ENCODE data around the gene RNF187.

Gene RNF187

DNA sequence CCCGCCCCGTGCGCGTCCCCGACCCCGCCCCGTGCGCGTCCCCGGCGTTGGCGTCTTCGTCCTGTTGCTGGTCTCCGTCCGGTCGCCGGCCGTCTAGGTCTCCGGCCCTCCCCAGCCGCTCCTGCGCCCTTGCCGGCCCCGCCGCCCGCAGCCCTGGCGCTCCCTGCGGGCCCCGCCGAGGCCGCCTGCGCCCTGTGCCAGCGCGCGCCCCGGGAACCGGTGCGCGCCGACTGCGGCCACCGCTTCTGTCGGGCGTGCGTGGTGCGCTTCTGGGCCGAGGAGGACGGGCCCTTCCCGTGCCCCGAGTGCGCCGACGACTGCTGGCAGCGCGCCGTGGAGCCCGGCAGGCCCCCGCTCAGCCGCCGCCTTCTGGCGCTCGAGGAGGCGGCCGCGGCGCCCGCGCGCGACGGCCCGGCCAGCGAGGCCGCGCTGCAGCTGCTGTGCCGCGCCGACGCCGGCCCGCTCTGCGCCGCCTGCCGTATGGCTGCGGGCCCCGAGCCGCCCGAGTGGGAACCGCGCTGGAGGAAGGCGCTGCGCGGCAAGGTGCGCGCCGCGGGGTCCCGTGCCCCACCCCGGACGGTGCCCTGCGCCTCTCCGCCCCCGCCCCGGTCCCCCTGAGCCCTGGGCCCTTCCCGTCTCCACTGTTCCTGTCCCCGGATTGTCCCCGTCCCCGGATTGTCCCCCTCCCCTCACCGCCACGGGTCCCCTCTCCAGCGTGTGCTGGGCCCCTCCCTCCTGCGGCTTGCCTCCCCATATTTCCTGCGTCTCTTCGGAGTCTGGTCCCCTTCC is at the start of gene RNF187:
TSS of gene RNF187 (plus strand) at position 47 of the 789 bp plus-strand sequence.
- peak; percentile 79 to 86 for DNase-seq
- TF ChIP-seq GATA1 (IDR thresholded peaks at IDR 0.05; ENCODE audit: low read depth, low read length) (no peak), POLR2A (IDR thresholded peaks at IDR 0.05; ENCODE audit: low read length) (peak; percentile 51)

DNA sequence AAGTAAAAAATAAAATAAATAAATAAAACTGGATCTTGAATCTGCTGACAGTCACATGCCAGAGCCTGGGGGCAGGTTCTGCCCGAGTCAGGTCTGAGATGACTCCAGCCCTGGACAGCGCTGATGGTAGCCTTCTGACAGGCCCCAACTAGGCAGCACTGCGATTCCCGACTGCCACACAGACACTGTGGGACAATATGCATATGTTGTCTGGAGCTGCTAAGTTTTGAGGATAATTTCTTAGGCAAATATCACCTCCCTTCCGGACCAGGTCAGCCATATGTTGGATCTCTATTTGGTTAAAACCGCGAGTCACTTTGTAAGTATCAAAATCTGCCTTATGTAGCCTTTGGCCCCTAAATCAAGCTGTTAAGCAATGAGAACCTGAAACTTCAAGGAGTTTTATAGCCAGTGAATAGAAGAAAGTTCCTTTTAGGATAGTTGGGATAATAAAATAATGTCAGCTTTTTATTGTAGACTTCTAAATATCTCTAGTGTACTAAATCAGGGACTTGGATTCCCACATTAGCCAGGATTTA is 49.7 kb upstream of the RNF187 start:
- DNase-seq: no peak
- TF ChIP-seq GATA1 (IDR thresholded peaks at IDR 0.05; ENCODE audit: low read depth, low read length) (no peak), POLR2A (IDR thresholded peaks at IDR 0.05; ENCODE audit: low read length) (no peak)

DNA sequence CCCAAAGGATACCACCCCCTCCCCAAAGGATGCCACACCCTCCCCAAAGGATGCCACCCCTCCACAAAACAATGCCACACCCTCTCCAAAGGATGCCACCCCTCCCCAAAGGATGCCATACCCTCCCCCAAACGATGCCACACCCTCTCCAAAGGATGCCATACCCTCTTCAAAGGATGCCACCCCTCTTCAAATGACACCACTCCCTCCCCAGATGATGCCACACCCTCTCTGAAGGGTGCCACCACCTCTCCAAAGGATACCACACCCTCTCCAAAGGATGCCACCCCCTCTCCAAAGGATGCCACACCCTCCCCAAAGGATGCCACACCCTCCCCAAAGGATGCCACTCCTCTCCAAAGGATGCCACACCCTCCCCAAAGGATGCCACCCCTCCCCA is 48.9 kb upstream of the RNF187 start:
- TF ChIP-seq GATA1 (IDR thresholded peaks at IDR 0.05; ENCODE audit: low read depth, low read length) (no peak), POLR2A (IDR thresholded peaks at IDR 0.05; ENCODE audit: low read length) (no peak)
- DNase-seq: no peak

DNA sequence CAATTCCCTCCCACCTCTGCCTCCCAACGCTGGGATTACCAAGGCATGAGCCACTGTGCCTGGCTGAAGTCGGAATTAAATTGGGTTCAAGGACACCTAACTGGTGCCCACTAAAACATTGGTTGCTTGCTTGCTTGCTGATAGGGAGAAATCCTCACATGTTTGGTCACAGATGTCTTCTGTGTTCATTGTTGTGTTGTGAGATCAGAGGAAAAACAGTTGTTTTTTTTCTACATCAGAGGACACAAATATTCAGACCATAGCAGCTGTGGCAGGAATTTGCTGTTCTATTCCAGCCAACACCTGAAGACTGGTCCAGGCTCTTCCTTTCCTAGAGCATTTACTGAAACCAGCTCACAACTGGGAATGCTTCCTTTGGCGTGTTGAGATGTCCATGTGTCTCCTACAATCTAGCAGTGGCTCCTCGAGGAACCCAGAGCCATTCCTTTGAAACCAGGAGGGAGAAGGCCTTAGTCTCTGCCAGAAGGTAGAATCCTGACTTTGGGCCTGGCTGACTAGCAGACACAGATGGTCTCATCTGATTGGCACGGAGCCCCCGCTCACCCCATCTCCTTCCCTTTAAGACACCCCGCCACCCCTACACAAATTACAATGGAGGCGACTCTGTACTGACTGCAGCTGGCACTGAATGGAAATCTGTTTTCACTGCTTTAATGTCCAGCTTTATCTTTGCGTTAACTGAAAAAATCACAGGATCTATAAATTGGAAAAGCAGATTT is 46.3 kb upstream of the RNF187 start:
- TF ChIP-seq GATA1 (IDR thresholded peaks at IDR 0.05; ENCODE audit: low read depth, low read length) (no peak), POLR2A (IDR thresholded peaks at IDR 0.05; ENCODE audit: low read length) (no peak)
- no peak for DNase-seq

DNA sequence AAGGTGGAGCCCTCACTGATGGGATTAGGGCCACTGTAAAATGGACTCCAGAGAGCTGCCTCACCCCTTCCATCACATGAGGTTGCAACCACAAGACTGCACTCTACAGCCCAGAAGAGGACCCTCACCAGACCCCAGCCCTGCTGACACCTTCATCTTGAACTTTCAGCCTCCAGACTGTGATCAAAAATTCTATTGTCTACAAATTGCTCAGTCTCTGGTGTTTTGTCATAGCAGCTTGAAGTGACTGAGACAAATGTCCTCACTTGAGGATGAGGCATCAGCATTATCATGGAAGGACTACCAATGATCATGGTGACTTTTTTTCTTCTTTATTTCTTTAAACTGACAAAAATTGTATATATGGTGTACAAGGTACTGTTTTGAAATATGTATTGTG is 43.8 kb upstream of the RNF187 start:
- TF ChIP-seq POLR2A (IDR thresholded peaks at IDR 0.05; ENCODE audit: low read length) (no peak), GATA1 (IDR thresholded peaks at IDR 0.05; ENCODE audit: low read depth, low read length) (no peak)
- DNase-seq: no peak

DNA sequence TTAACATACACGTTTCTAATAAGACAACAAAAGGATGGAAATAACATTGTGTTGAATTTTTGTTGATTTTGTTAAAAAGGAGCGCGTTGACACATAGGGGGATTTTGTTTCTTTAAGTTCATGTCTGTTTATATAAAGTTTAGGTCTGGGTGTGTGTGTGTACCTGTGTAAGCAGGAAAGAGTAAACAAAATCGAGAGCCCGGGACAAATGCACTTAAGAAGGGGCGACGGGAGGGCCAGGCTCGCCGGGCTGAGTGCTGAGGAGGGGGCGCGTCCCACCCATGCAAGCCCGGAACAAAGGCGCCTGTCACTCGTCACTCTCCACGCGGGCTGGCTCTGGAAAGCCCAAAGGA is 41.7 kb upstream of the RNF187 start:
- TF ChIP-seq GATA1 (IDR thresholded peaks at IDR 0.05; ENCODE audit: low read depth, low read length): no peak
- no peak for TF ChIP-seq POLR2A (IDR thresholded peaks at IDR 0.05; ENCODE audit: low read length)
- no peak for DNase-seq

DNA sequence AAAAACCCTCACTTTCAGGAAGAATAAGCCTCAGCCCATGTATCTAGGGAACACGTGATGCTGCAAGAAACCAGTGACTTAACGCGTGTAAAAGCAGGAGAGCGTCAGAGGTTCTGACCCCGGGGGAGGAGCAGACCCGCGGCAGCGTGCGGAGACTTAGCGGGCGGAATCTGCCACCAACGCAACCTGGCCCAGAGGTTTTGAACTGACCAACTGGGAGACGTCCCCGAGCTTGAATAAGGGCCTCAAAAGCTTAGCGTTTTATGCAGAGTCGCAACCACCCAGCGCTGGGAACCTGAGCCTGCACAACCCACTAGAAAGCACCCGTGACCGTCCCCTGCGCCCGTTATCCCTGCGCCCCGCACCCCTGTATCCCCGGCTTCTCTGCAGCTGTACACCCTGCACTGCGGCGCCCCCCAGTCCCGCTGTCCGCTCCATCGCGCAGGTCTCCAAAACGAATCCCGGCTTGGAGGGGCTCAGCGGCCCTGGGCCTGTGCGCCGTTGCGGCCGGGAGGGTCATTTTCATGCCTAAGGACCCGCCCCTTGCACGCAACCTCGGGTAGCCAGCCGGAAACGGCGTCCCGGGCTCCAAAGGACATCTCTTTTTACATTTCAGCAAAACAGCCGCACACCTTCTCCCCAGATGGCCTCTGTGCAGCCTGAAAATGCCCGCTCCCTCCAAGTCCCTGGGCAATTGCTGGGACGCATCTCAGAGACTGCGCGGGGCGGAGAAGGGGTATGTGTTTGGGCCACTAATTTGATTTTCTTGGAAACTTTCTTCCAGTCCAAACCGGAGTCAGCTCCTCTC is 41.1 kb upstream of the RNF187 start:
- peak; percentile 36 to 44 for DNase-seq
- no peak for TF ChIP-seq GATA1 (IDR thresholded peaks at IDR 0.05; ENCODE audit: low read depth, low read length)
- no peak for TF ChIP-seq POLR2A (IDR thresholded peaks at IDR 0.05; ENCODE audit: low read length)

DNA sequence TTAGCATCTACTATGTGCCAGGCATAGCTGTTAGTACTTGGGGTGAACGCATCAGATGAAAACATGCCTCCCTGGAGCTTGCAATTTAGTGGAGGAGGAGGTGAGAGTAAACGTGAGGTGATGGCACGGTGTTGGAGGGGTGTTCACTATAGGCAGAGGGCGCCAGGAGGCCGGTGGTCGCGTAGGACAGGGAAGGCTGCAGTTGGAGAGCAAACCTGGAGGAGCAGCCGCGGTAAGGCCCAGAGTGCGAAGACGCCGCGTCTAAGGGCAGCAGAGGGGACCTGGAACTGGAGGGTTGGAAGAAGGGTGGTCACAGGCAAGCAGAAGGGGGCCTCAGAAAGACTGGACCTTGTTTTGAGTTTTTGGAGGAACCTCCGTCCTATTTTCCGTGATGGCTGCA is 40.3 kb upstream of the RNF187 start:
- DNase-seq: no peak

DNA sequence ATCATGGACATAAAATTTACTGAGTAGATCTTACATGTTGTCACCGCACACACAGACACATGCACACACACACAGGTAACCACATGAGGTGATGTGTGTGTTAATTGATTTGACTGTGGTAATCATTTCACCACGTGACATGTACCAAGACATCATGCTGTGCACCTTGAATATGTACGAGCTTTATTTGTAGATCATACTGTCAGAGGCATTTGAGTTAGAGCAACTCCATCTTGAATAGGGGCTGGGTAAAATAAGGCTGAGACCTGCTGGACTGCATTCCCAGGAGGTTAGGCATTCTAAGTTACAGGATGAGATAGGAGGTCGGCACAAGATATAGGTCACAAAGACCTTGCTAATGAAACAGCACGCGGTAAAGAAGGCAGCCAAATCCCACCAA is 38.8 kb upstream of the RNF187 start:
- TF ChIP-seq GATA1 (IDR thresholded peaks at IDR 0.05; ENCODE audit: low read depth, low read length): no peak
- no peak for TF ChIP-seq POLR2A (IDR thresholded peaks at IDR 0.05; ENCODE audit: low read length)
- no peak for DNase-seq

More for the DNA sequence above, 40.3 kb upstream of the RNF187 start:
- TF ChIP-seq GATA1 (IDR thresholded peaks at IDR 0.05; ENCODE audit: low read depth, low read length) (no peak), POLR2A (IDR thresholded peaks at IDR 0.05; ENCODE audit: low read length) (no peak)

DNA sequence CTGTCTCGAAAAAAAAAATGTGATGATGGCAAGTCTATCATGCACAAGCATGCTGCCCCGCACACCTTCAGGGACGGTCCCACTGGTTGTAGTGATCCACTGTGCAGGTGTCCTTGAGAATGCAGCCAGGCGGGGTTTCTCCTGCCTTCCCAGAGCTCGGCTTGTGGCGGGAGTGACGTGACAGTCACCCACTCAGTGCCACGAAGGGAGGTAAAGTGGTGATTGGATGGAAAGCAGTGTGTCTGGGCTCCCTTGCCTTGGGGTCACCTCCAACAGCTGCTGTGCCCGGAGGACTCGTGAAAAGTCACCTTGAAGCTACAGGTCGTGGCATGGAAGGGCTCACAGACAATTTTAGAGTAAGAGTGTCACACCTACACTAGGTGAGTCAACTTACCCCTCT is 37.0 kb upstream of the RNF187 start:
- no peak for TF ChIP-seq GATA1 (IDR thresholded peaks at IDR 0.05; ENCODE audit: low read depth, low read length)
- TF ChIP-seq POLR2A (IDR thresholded peaks at IDR 0.05; ENCODE audit: low read length): no peak
- no peak for DNase-seq

DNA sequence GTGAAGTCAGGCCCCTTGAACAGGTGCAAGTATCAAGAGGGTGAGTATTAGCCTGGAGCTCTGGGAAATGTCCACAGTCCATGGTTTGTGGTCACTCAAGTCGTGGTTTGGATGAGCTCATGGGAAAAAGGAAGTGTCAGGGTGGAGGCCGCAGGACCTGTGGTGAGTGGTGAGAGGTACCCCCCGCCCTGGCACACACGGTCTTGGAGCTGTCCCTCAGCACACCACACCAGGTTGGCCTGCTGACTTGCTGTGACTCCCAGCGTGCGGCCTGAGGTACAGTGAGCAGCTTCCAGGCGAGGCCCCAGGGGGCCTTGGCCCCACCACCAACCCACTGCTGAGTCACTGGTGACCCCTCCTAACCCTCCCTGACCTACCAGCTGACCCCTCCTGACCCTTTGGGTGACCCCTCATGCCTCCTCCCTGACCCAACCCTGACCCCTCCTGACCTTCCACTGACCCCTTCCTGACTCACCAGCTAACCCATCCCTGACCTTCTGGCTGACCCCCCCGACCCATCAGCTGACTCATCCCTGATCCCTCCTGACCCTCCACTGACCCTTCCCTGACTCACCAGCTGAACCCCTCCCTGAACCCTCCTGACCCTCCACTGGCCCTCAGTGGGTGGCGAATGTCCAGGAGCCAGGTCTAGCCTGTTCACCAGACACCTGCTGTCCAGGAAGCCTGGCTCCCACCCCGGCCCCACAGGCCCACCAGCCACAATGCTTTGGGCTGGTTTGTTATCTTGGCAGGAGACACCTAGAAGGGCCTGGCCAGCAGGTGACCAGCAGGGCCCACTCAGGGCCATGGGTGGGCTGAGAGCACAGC is 34.8 kb upstream of the RNF187 start:
- no peak for TF ChIP-seq GATA1 (IDR thresholded peaks at IDR 0.05; ENCODE audit: low read depth, low read length)
- TF ChIP-seq POLR2A (IDR thresholded peaks at IDR 0.05; ENCODE audit: low read length): no peak
- no peak for DNase-seq

DNA sequence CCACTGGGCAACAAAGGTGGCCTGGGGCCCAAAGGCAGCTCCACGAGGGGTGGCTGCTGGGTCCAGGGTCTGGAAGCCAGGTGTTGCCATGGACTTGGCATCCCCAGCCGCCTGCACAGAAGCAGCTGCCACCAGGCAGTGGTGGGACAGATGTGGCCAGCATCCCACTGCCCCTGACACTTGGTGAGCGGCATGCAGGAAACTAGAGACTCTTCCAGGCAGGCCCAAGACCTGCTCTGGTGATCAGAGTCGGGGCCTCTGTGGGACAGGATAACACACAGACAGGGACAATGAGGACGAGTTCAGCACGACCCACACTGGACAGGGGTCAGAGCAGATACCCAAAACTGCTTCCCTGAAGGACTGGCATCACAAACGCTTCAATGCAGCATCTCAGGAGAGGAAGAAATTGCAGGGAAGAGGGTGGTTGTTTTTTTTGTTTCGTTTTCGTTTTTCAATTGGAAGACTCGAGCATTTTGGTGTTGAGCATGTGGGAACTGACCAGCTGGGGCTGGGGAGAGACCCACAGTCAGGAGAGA is 34.1 kb upstream of the RNF187 start:
- TF ChIP-seq POLR2A (IDR thresholded peaks at IDR 0.05; ENCODE audit: low read length) (no peak), GATA1 (IDR thresholded peaks at IDR 0.05; ENCODE audit: low read depth, low read length) (no peak)
- DNase-seq: no peak

DNA sequence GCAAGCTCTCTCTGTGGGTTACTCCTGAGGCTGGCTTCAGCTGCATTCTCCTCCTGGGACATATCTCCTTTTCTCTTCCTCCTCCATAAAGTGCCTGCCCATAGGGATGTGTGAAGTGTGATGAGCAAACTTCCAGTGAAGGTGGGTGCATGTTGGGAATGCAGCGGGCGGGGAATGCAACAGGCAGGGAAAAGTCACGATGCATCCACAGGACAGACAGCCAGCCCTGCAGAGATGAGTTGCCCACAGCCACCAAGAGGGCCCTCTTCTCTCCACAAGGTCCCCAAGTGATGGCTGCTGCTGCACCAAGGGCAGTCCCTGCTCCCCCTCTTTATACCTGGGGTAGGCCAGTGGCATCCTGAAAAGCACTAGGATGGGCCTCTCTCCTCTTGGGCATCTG is 33.6 kb upstream of the RNF187 start:
- DNase-seq: no peak
- TF ChIP-seq POLR2A (IDR thresholded peaks at IDR 0.05; ENCODE audit: low read length) (no peak), GATA1 (IDR thresholded peaks at IDR 0.05; ENCODE audit: low read depth, low read length) (no peak)
